ENCODE measurements around the gene DNAJC2.

DNAJC2 gene

GRCh38 chr7:103344453-103345149, at the start of gene DNAJC2:
DNAJC2 (minus strand) TSS chr7:103344767; CDS start chr7:103344622, 145 bp downstream.
- peak; percentile 82 for DNase-seq (ENCODE audit: low read depth)

- DNase-seq (ENCODE audit: low read depth): no peak
These were observed 47.4 kb upstream of the DNAJC2 start for GRCh38 chr7:103391976-103392375.

GRCh38 chr7:103391150-103391549, 46.6 kb upstream of the DNAJC2 start:
- no peak for DNase-seq (ENCODE audit: low read depth)

- DNase-seq (ENCODE audit: low read depth): no peak
These were observed 44.7 kb upstream of the DNAJC2 start for GRCh38 chr7:103389263-103389662.

GRCh38 chr7:103388469-103389140, 44.0 kb upstream of the DNAJC2 start:
- DNase-seq (ENCODE audit: low read depth): no peak

- no peak for DNase-seq (ENCODE audit: low read depth)
These were observed 42.7 kb upstream of the DNAJC2 start for GRCh38 chr7:103387242-103387641.

- no peak for DNase-seq (ENCODE audit: low read depth)
These were observed 37.5 kb upstream of the DNAJC2 start for GRCh38 chr7:103382032-103382402.

- DNase-seq (ENCODE audit: low read depth): no peak
These were observed 36.9 kb upstream of the DNAJC2 start for GRCh38 chr7:103381280-103382031.

- no peak for DNase-seq (ENCODE audit: low read depth)
These were observed 36.0 kb upstream of the DNAJC2 start for GRCh38 chr7:103380395-103381191.

- DNase-seq (ENCODE audit: low read depth): no peak
These were observed 34.9 kb upstream of the DNAJC2 start for GRCh38 chr7:103379270-103379975.

GRCh38 chr7:103373866-103374643, 29.5 kb upstream of the DNAJC2 start:
- DNase-seq (ENCODE audit: low read depth): no peak

GRCh38 chr7:103369432-103369831, 24.9 kb upstream of the DNAJC2 start:
- no peak for DNase-seq (ENCODE audit: low read depth)

GRCh38 chr7:103349805-103350204, 5.2 kb upstream of the DNAJC2 start:
- no peak for DNase-seq (ENCODE audit: low read depth)

GRCh38 chr7:103348959-103349358, 4.4 kb upstream of the DNAJC2 start:
- no peak for DNase-seq (ENCODE audit: low read depth)

GRCh38 chr7:103348452-103348851, 3.9 kb upstream of the DNAJC2 start:
- no peak for DNase-seq (ENCODE audit: low read depth)

GRCh38 chr7:103347507-103348267, 3.1 kb upstream of the DNAJC2 start, which contains the start of gene PSMC2:
PSMC2 (plus strand) TSS chr7:103347643; CDS start chr7:103347712, 69 bp downstream.
- DNase-seq (ENCODE audit: low read depth): peak; percentile 69

GRCh38 chr7:103346396-103346795, 1.8 kb upstream of the DNAJC2 start:
- DNase-seq (ENCODE audit: low read depth): no peak

- DNase-seq (ENCODE audit: low read depth): peak; percentile 3
These were observed 662 bp downstream of the DNAJC2 start for GRCh38 chr7:103343758-103344452.

GRCh38 chr7:103343332-103343731, 1.2 kb downstream of the DNAJC2 start:
- DNase-seq (ENCODE audit: low read depth): no peak
